ENCODE measurements around the gene RGP1.

The RGP1 gene

DNA sequence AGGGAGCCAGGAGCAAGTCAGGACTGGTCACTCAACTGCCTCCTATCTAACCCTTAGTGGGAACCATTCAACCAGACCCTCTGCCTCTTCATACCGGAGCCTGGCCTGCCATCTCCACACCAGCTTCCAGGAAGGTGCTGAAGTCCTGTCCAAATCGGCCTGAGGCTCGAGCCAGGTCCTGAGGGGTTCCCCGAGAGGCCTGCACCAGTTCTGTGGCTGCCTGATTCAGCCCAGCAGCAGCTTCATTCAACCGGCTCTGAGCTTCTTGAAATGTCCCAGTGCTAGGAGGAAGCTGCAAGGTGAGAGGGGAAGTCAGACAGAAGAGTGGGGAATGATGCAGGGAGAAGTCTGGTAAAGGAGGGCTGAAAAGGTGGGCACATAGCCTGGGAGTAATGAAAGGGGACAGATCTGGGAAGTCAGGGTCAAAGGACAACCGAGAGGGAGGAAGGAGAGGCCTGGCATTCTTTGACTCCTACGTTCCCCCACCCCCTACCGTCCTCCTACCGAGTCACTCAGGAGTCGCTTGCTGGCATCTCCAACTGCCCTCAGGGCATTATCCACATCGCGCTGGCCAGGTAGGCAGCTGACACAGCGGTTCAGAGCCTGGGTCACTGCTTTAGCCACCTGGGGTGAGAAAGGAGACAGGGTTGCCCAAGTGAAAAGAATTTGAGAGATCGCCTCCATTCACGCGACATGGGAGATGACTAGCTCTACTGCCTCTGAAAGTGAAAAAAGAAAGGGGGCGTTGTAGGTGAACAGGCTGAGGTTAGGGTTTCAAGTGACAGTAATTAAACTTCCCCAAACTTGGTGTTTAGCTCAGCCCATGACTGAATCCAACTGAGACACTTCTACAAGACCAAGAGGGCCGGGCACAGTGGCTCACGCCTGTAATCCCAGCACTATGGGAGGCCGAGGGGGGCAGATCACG, 37.3 kb upstream of the RGP1 start:
- Histone ChIP-seq H3K27me3 (ENCODE audit: control insufficient read depth, insufficient read depth, low read length) (no peaks in the 10 kb centered on the region), H3K36me3 (ENCODE audit: control insufficient read depth, insufficient read depth, low read length) (peaks cover 63% of the 10 kb centered on the region), H3K9me3 (ENCODE audit: control insufficient read depth, insufficient read depth, low read length) (no peaks in the 10 kb centered on the region), H3K4me3 (ENCODE audit: low read depth, low read length) (no peak overlapping the region), H3K9ac (ENCODE audit: low read depth, low read length) (no peak overlapping the region), H3K4me1 (ENCODE audit: control insufficient read depth, insufficient read depth, low read length) (no peaks in the 10 kb centered on the region)

DNA sequence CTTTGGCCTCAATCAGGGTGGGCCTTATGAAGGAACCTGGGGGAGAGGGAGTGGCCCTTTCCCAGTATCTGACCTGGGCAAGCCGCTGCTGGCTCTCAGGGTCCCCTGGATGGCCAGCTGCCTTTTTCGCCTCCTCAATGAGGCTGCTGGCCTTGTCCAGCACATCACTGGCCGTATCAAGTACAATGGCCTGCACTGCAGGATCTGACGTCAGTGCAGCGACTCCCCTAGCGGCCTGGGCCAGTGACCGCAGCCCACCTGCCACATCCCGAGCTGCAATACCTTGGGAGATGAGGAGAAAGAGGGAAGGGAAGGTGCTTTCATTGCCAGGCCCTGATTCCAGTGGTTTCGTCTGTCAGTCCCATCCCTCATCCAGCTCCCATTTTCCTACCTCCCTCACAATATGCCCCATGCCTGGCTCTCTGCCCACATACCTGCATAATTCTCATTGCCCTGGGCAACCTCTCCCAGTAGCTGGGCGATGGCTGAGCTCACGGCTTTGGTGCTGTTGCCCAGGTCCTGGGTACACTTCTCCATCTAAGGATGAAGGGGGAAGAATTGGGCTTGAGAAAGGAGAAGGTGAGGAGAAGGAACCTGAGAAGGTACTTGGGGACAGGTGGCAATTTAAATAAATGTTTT, 36.2 kb upstream of the RGP1 start:
- Histone ChIP-seq H3K4me1 (ENCODE audit: control insufficient read depth, insufficient read depth, low read length) (no peaks in the 10 kb centered on the region), H3K9ac (ENCODE audit: low read depth, low read length) (no peak overlapping the region), H3K36me3 (ENCODE audit: control insufficient read depth, insufficient read depth, low read length) (peaks cover 63% of the 10 kb centered on the region), H3K4me3 (ENCODE audit: low read depth, low read length) (no peak overlapping the region), H3K27me3 (ENCODE audit: control insufficient read depth, insufficient read depth, low read length) (no peaks in the 10 kb centered on the region), H3K9me3 (ENCODE audit: control insufficient read depth, insufficient read depth, low read length) (no peaks in the 10 kb centered on the region)

DNA sequence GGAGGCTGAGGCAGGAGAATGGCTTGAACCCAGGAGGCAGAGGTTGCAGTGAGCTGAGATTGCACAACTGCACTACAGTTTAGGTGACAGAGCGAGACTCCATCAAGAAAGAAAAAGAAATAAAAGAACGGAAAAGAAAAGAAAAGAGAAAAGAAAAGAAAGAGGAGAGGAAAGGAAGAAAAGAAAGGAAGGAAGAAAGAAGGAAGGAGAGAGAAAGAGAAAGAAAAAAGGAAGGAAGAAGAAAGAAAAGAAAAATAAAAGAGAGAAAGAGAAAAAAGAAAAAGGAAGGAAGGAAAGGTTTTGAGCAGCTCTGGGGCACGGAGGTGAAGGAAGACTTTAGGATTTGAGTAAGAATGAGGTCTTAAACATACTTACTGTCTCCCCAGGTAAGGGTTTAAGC, 35.5 kb upstream of the RGP1 start:
- Histone ChIP-seq H3K4me1 (ENCODE audit: control insufficient read depth, insufficient read depth, low read length) (no peaks in the 10 kb centered on the region), H3K36me3 (ENCODE audit: control insufficient read depth, insufficient read depth, low read length) (peaks cover 64% of the 10 kb centered on the region), H3K27me3 (ENCODE audit: control insufficient read depth, insufficient read depth, low read length) (no peaks in the 10 kb centered on the region), H3K9me3 (ENCODE audit: control insufficient read depth, insufficient read depth, low read length) (no peaks in the 10 kb centered on the region), H3K4me3 (ENCODE audit: low read depth, low read length) (no peak overlapping the region), H3K9ac (ENCODE audit: low read depth, low read length) (no peak overlapping the region)

DNA sequence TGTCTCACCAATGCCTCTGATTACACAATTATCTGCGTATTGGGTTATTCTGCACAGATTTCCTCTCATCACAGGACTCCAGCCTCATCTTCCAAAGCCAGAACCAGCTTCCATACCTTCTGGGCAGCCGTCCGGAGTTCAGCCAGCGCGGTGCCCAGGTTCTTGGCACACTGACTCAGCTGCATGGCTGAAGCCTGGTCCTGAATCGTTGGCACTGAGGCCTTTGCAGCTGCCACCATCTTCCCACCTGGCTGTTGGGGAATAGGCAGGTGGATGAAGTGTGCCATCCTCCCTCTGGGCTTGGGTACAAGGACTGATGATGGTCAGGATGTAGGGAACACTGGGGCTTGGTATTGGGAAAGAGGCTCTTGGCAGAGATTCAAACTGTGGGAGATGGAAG, 35.0 kb upstream of the RGP1 start:
- Histone ChIP-seq H3K9me3 (ENCODE audit: control insufficient read depth, insufficient read depth, low read length) (no peaks in the 10 kb centered on the region), H3K27me3 (ENCODE audit: control insufficient read depth, insufficient read depth, low read length) (no peaks in the 10 kb centered on the region), H3K4me3 (ENCODE audit: low read depth, low read length) (no peak overlapping the region), H3K36me3 (ENCODE audit: control insufficient read depth, insufficient read depth, low read length) (peaks cover 70% of the 10 kb centered on the region), H3K9ac (ENCODE audit: low read depth, low read length) (no peak overlapping the region), H3K4me1 (ENCODE audit: control insufficient read depth, insufficient read depth, low read length) (no peaks in the 10 kb centered on the region)

DNA sequence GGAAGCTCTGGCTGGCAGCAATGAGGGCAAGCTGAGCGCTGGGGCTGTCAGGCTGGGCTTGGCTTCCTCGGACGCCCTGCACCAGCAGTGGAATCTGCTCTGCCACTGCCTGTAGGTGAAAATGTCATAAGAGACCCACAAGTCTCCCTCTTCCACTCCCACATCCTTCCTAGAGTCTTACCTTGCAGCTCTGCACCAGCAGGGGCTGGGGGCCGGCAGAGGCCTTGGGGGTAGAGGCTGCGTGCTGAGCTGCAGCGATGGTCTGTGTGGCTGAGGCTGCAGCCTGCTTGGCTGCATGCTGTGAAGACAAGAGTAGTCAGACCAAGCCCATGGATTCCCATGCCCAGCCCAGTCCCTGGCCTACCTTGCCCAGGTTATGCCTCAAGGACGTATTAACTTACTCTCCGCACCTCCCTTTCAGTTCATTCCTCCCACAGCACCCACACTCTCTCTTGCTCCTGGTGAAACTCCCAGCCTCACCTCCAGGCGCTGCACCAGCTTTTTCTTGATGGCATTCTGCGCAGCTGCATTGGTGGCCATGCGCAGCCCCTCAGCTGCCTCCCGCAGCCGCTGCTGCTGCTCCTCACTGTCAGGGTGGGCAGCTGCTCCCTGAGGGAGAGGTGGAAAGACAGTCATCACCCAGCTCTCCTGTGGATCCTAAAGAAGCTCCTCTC, 34.4 kb upstream of the RGP1 start:
- Histone ChIP-seq H3K27me3 (ENCODE audit: control insufficient read depth, insufficient read depth, low read length) (no peaks in the 10 kb centered on the region), H3K4me3 (ENCODE audit: low read depth, low read length) (no peak overlapping the region), H3K36me3 (ENCODE audit: control insufficient read depth, insufficient read depth, low read length) (peaks cover 76% of the 10 kb centered on the region), H3K9ac (ENCODE audit: low read depth, low read length) (no peak overlapping the region), H3K4me1 (ENCODE audit: control insufficient read depth, insufficient read depth, low read length) (no peaks in the 10 kb centered on the region), H3K9me3 (ENCODE audit: control insufficient read depth, insufficient read depth, low read length) (no peaks in the 10 kb centered on the region)

DNA sequence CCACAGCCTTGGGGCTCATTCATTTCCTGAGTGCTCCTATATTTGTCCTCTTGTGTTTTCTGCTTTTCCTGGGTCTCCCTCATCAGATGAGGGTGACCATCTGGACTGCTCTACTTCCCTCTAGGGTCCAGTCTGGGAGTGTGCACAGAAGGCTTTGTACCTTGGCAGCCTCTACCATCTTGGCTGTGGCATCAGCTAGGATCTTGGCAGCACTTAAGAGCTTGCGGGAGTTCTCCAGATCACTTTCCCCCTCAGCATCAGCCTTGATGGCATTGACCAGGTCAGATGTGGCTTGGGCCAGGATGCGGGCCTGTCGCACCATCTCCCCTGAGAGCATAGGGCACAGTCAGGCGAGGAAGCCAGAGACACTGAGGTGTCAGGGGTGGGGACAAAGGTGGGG, 32.9 kb upstream of the RGP1 start:
- no peaks in the 10 kb centered on the region for H3K4me1 ChIP-seq (ENCODE audit: control insufficient read depth, insufficient read depth, low read length)
- H3K9me3 ChIP-seq (ENCODE audit: control insufficient read depth, insufficient read depth, low read length) = no peaks in the 10 kb centered on the region
- H3K4me3 ChIP-seq (ENCODE audit: low read depth, low read length) = no peak overlapping the region
- H3K27me3 ChIP-seq (ENCODE audit: control insufficient read depth, insufficient read depth, low read length) = no peaks in the 10 kb centered on the region
- peaks cover 77% of the 10 kb centered on the region for H3K36me3 ChIP-seq (ENCODE audit: control insufficient read depth, insufficient read depth, low read length)
- H3K9ac ChIP-seq (ENCODE audit: low read depth, low read length) = no peak overlapping the region

DNA sequence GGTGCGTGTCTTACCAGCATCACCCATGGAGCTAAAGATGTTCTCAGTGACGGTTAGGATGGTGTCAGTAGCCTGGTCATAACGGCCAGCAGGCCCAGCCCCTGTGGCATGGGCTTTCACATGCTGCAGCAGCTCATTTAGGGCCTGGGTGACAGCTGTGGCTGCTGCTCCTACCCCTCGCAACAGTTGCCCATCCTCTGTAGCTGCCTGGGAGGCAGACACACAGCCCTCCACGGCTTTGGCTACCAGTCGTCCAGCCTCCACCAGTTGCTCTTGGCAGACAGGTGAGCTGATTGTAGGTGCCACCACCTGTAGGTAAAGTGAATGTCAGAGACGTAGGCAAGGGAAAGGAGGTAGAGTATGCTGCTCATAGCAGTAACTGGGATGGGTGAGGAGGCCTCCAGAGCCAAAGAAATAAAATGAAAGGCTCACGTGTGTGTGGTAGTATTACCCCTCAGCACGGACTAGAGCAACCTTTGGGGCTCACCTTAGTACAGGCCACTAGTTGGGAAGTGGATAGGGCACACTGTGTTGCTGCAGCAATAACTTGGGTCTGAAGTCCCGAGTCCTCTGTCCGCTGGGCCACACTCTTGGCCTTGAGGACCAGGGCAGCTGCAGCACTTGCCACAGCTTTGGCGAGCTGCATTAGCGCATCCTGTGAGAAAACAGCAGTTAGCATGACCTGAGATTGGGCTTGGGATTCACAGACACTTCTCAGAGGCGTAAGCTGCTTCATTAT, 31.8 kb upstream of the RGP1 start:
- no peaks in the 10 kb centered on the region for H3K27me3 ChIP-seq (ENCODE audit: control insufficient read depth, insufficient read depth, low read length)
- H3K4me3 ChIP-seq (ENCODE audit: low read depth, low read length) = no peak overlapping the region
- H3K9ac ChIP-seq (ENCODE audit: low read depth, low read length) = no peak overlapping the region
- no peaks in the 10 kb centered on the region for H3K9me3 ChIP-seq (ENCODE audit: control insufficient read depth, insufficient read depth, low read length)
- H3K36me3 ChIP-seq (ENCODE audit: control insufficient read depth, insufficient read depth, low read length) = peaks cover 81% of the 10 kb centered on the region
- no peaks in the 10 kb centered on the region for H3K4me1 ChIP-seq (ENCODE audit: control insufficient read depth, insufficient read depth, low read length)

DNA sequence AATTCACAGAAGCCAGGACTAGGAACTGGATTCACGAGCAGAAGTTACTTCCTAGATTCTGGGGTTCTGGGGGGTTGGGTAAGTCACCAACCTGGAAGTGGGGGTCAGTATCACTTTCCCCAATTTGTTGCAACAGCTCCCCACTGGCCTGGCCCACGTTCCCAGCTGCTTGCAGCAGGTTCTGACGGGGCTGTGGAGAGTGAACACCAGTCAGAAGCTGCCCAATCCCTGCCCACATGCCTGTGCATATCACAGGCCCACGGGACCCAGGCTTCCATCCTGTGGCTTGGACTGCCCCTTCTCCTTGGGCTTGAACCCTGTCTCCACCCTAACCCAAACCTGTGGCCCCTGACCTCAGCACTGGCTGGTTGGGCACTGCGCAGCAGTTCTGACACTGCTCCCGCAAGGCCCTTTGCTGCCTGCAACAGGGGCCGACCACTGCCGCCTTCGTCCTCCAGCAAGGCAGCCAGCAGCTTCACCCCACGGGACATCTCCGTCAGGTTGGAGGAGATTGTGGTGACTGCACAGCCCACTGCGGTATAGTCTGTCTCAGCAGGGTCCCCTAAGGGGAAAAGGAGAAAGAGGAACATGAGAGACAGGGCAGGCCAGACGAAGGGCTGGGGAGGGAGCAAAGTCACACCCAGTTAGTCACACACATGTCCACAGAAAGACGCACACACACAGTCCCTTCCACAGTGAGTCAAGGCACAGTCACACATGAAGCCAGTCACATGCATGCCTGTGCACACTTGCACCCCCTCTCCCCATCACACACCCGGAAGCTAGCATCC, 30.2 kb upstream of the RGP1 start:
- Histone ChIP-seq H3K27me3 (ENCODE audit: control insufficient read depth, insufficient read depth, low read length) (no peaks in the 10 kb centered on the region), H3K4me1 (ENCODE audit: control insufficient read depth, insufficient read depth, low read length) (no peaks in the 10 kb centered on the region), H3K4me3 (ENCODE audit: low read depth, low read length) (no peak overlapping the region), H3K36me3 (ENCODE audit: control insufficient read depth, insufficient read depth, low read length) (peaks cover 79% of the 10 kb centered on the region), H3K9me3 (ENCODE audit: control insufficient read depth, insufficient read depth, low read length) (no peaks in the 10 kb centered on the region), H3K9ac (ENCODE audit: low read depth, low read length) (no peak overlapping the region)

DNA sequence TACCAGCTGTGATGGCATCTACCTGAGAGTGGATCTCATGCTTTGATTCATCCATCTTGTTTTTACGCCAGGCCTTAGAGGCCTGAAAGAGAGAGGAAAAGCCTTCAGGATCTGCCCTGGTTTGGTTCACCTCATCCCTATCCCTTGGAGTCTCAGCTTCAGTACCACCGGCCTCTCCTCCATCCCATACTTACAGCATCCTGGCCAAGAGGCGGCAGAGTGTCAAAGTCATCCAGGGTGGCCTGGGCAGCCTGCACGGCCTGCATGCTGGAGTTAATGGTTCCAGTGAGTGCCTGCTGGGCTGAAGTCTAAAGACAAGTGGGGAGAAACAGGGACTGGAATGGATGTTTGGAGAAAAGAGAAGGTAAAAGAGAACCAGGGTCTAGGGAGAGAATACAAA, 29.5 kb upstream of the RGP1 start:
- Histone ChIP-seq H3K36me3 (ENCODE audit: control insufficient read depth, insufficient read depth, low read length) (peaks cover 79% of the 10 kb centered on the region), H3K9me3 (ENCODE audit: control insufficient read depth, insufficient read depth, low read length) (no peaks in the 10 kb centered on the region), H3K4me3 (ENCODE audit: low read depth, low read length) (no peak overlapping the region), H3K27me3 (ENCODE audit: control insufficient read depth, insufficient read depth, low read length) (no peaks in the 10 kb centered on the region), H3K9ac (ENCODE audit: low read depth, low read length) (no peak overlapping the region), H3K4me1 (ENCODE audit: control insufficient read depth, insufficient read depth, low read length) (no peaks in the 10 kb centered on the region)

DNA sequence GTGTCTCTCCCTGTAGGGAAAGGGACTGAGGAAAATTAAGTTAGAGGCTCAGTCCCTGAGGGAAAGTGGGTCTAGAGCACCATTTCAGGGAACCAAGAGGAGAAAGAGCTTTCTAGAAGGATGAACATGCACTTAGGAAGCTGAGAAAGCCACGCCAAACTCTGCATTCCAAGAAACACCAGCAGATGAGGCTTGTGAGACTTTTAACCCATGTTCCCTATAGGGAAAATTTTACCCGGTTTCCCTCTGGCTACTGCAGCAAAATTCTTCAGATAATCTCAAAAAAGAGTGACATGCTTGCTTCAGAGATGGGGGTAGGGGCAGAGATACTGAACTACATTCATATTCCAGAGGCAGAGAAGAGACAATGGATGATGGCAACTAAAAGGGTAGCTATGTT, 25.7 kb upstream of the RGP1 start:
- H3K36me3 ChIP-seq (ENCODE audit: control insufficient read depth, insufficient read depth, low read length) = peaks cover 61% of the 10 kb centered on the region

DNA sequence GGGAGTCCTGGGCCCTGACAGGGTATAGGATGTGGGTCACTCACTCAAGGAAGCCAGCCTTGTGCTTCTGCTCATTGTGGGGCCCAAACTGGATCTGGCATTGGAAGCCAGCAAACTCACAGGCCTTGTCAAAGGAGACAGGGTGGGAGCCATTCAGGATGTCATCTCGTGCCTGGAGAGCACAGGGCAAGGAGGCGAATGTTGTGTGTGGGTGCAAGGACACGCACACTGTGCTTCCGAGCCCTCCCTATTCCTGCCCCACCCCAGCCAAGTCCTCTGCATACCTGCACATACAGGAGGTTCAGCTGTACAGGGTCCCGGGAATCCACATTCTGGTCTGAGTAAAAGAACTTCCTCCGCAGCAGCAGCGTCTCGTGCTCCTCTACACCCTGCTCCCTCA, 25.2 kb upstream of the RGP1 start:
- Histone ChIP-seq H3K9ac (ENCODE audit: low read depth, low read length) (no peak overlapping the region), H3K36me3 (ENCODE audit: control insufficient read depth, insufficient read depth, low read length) (peaks cover 56% of the 10 kb centered on the region), H3K27me3 (ENCODE audit: control insufficient read depth, insufficient read depth, low read length) (no peaks in the 10 kb centered on the region), H3K4me1 (ENCODE audit: control insufficient read depth, insufficient read depth, low read length) (peaks cover 21% of the 10 kb centered on the region), H3K4me3 (ENCODE audit: low read depth, low read length) (no peak overlapping the region), H3K9me3 (ENCODE audit: control insufficient read depth, insufficient read depth, low read length) (no peaks in the 10 kb centered on the region)

More for the DNA sequence above, 25.7 kb upstream of the RGP1 start:
- Histone ChIP-seq H3K9ac (ENCODE audit: low read depth, low read length) (no peak overlapping the region), H3K9me3 (ENCODE audit: control insufficient read depth, insufficient read depth, low read length) (no peaks in the 10 kb centered on the region), H3K4me1 (ENCODE audit: control insufficient read depth, insufficient read depth, low read length) (peaks cover 16% of the 10 kb centered on the region), H3K27me3 (ENCODE audit: control insufficient read depth, insufficient read depth, low read length) (no peaks in the 10 kb centered on the region), H3K4me3 (ENCODE audit: low read depth, low read length) (no peak overlapping the region)

All from iPS-15b (cell line).